Islet of Langerhans (tissue), 1 donor: ENCODE measurements around the gene NPDC1.

Experiments
- FAIRE-seq: peaks from one replicate; lab custom pipeline; 2011; peaks lifted over from hg19 to GRCh38; lab: Jason Lieb, UNC

NPDC1 gene

GRCh38 chr9:137023157-137023556 lies 22.8 kb downstream of the NPDC1 start:
- FAIRE-seq: no peak

GRCh38 chr9:137022662-137023008 lies 23.3 kb downstream of the NPDC1 start:
- no peak for FAIRE-seq

- no peak for FAIRE-seq
Observed at GRCh38 chr9:137021979-137022661, 23.9 kb downstream of the NPDC1 start.

- no peak for FAIRE-seq
Observed at GRCh38 chr9:137021568-137021978, 24.4 kb downstream of the NPDC1 start.

- no peak for FAIRE-seq
Observed at GRCh38 chr9:137020771-137021567, 25.0 kb downstream of the NPDC1 start.

GRCh38 chr9:137019891-137020683 lies 25.9 kb downstream of the NPDC1 start:
- FAIRE-seq: no peak

- no peak for FAIRE-seq
Observed at GRCh38 chr9:137018761-137019559, 27.0 kb downstream of the NPDC1 start.

GRCh38 chr9:137017791-137018497 lies 28.0 kb downstream of the NPDC1 start:
- no peak for FAIRE-seq

- FAIRE-seq: no peak
Observed at GRCh38 chr9:137017071-137017470, 28.9 kb downstream of the NPDC1 start.

GRCh38 chr9:137016436-137016835 lies 29.5 kb downstream of the NPDC1 start:
- FAIRE-seq: no peak

- no peak for FAIRE-seq
Observed at GRCh38 chr9:137015976-137016375, 30.0 kb downstream of the NPDC1 start.

- FAIRE-seq: no peak
Observed at GRCh38 chr9:137015540-137015930, 30.4 kb downstream of the NPDC1 start.

GRCh38 chr9:137014776-137015539 lies 31.0 kb downstream of the NPDC1 start:
- no peak for FAIRE-seq

GRCh38 chr9:137014166-137014565 lies 31.8 kb downstream of the NPDC1 start:
- no peak for FAIRE-seq

- FAIRE-seq: no peak
Observed at GRCh38 chr9:137013571-137013940, 32.4 kb downstream of the NPDC1 start.

- FAIRE-seq: no peak
Observed at GRCh38 chr9:137012694-137013570, 33.0 kb downstream of the NPDC1 start.

- no peak for FAIRE-seq
Observed at GRCh38 chr9:137011907-137012675, 33.9 kb downstream of the NPDC1 start.

- FAIRE-seq: no peak
Observed at GRCh38 chr9:137011156-137011555, 34.8 kb downstream of the NPDC1 start.
